Measurements from ENCODE around the gene SMPD1.
A peak's percentile ranks its signal among the peaks of the same experiment; 100 is the strongest.

SMPD1 gene

DNA sequence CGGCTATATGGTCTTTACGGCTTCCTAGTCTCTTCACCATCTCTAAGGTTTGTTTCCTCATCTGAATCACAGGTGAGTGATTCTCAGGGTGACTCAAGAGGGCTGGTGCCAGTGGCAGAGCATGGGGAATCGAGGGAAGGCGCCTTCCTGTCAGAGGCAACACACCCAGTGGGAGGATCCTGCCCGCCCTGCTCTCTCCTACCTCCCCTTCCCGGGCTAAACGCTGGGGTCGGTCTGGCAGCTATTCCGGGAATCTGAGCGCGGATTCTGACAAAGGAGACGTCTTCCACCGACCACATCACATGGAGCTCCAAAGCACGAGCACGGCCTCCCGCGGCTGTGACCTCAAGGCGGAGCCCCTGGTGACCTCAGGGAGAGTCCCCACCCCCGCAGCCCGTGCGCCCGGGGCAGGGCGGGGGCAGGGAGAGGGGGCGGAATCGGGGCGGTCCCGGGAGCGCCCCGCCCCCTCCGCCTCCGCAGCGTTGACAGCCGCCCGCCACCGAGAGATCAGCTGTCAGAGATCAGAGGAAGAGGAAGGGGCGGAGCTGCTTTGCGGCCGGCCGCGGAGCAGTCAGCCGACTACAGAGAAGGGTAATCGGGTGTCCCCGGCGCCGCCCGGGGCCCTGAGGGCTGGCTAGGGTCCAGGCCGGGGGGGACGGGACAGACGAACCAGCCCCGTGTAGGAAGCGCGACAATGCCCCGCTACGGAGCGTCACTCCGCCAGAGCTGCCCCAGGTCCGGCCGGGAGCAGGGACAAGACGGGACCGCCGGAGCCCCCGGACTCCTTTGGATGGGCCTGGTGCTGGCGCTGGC lies at the start of gene SMPD1:
Gene SMPD1 (plus strand): TSS at position 570 of the 813 bp plus-strand sequence. CDS start 125 bp downstream, at position 695.
- DNase-seq (ENCODE audit: low read depth in 1 of 2, low spot score in 1 of 2), result peak; percentile 85 to 87
- TF ChIP-seq JUND (IDR thresholded peaks at IDR 0.05; ENCODE audit: low read depth), result no peak
- in situ Hi-C loops (cut with HindIII; ENCODE audit: low pct_unique_long_range_greater_than_20kb, low sequenced_read_pairs), result no loop called here

DNA sequence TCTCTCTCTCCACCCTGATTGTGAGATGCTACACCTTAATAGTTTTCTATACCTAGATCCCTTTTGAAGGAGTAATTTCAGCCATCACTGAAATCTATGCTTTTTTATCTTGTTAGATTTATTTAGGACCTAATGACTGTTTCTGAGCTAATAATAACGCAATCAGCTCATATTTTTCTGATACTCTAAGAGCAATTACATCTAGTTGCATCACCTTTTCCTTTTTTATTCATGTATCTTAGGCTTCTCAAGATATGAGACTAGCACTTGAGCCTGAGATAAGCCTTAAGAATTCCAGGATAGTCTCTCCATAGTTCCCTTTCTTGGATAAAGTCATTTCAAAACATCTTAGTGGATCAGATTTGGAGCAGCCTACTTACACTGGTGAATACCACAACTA lies 44.9 kb upstream of the SMPD1 start:
- TF ChIP-seq JUND (IDR thresholded peaks at IDR 0.05; ENCODE audit: low read depth), result no peak
- in situ Hi-C loops (cut with HindIII; ENCODE audit: low pct_unique_long_range_greater_than_20kb, low sequenced_read_pairs), result no loop called here

DNA sequence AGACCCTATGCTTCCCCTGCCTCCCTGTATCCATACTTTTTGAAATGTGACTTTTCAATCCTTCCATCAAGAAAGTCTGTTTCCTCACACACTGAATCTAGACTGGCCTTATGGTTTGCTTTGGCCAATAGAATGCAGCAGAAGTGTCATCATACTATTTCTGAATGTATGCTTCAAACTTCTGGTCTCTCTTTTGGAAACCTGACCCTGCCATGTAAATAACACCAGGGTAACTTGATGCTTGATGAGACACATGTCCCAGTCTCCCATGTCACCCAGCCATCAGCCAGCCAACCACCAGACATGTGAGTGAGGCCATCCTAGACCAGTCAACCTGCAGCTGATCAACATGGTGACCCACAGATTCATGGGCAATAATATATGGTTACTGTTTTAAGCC lies 40.2 kb upstream of the SMPD1 start:
- DNase-seq (ENCODE audit: low read depth in 1 of 2, low spot score in 1 of 2), result no peak
- no peak for TF ChIP-seq JUND (IDR thresholded peaks at IDR 0.05; ENCODE audit: low read depth)
- in situ Hi-C loops (cut with HindIII; ENCODE audit: low pct_unique_long_range_greater_than_20kb, low sequenced_read_pairs), result no loop called here

More for the DNA sequence above, 44.9 kb upstream of the SMPD1 start:
- DNase-seq (ENCODE audit: low read depth in 1 of 2, low spot score in 1 of 2), result no peak

DNA sequence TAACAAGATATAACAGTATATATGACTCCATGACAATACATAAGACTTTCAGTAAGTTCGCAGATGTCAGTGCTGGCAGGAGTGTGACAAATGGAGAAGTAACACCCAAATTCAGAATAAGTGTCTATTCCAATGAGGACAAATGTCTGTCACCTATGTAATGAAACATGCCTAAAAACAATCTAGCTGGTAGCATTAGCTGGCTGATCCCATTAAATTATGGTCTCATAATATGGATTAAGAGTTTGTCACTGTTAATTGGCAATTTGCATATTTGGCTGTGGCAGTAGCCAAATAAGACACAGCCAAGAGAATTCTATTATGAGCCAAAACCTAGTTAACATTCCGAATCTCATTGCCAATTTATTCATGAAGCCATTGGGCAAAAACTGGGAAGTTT lies 39.8 kb upstream of the SMPD1 start:
- TF ChIP-seq JUND (IDR thresholded peaks at IDR 0.05; ENCODE audit: low read depth), result no peak
- in situ Hi-C loops (cut with HindIII; ENCODE audit: low pct_unique_long_range_greater_than_20kb, low sequenced_read_pairs), result no loop called here
- DNase-seq (ENCODE audit: low read depth in 1 of 2, low spot score in 1 of 2), result no peak

DNA sequence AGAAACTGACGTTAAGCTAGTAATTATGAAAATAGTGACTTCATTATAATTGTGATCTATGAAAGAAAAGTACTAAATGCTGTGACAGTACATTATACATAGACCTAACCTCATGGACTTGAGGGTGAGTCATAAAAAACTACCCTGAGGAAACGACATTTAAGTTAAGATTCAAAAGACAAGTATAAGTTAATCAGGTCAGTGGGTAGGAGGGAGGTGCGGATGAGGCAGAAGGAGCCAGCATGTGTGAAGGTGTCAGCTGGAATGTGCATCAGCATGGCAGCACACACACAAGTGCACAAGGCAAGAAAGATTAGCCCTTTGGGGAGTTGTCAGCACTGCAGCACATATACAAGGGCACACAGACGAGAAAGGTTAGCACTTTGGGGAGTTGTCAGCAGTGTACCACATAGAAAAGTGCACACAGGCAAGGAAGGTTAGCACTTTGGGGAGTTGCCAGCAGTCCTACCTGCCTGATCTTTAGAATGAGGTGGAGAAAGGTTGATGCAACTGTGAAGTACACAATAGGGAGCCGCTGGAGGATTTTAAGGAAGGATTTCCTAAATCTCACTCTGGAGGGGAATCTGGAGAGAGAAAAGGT lies 38.4 kb upstream of the SMPD1 start:
- no peak for DNase-seq (ENCODE audit: low read depth in 1 of 2, low spot score in 1 of 2)
- TF ChIP-seq JUND (IDR thresholded peaks at IDR 0.05; ENCODE audit: low read depth), result no peak
- in situ Hi-C loops (cut with HindIII; ENCODE audit: low pct_unique_long_range_greater_than_20kb, low sequenced_read_pairs), result no loop called here

DNA sequence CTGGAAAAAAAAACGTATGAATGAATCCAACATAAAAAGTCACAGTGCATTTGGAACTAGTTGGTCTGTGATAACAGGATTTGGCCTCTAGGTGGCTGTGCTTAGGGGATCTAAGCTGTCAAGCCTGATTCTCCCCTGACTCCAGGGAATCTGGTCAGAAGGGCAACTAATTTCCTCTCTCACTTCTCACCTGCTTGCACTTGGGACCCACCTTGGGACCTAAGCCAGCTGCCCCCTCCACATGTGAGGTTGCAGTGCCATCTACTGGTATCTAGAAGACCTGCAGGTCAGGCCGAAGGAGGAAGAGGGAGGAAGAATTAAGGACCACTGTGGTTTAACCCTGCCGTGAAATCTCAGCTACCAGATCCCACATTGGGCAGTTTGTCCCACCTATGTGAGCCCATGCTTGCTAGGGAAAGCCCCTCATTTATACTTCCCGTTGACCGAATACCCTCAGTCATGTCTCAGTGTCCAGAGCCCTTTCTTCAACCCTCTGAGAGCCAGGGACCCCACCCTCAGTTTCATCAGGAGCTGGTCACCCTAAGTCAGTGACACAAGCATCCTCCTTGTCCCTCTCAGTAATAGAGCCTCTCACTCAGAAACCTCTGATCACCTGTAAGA lies 36.8 kb upstream of the SMPD1 start:
- in situ Hi-C loops (cut with HindIII; ENCODE audit: low pct_unique_long_range_greater_than_20kb, low sequenced_read_pairs), result no loop called here
- DNase-seq (ENCODE audit: low read depth in 1 of 2, low spot score in 1 of 2), result peak; percentile 7 to 50
- TF ChIP-seq JUND (IDR thresholded peaks at IDR 0.05; ENCODE audit: low read depth), result no peak

DNA sequence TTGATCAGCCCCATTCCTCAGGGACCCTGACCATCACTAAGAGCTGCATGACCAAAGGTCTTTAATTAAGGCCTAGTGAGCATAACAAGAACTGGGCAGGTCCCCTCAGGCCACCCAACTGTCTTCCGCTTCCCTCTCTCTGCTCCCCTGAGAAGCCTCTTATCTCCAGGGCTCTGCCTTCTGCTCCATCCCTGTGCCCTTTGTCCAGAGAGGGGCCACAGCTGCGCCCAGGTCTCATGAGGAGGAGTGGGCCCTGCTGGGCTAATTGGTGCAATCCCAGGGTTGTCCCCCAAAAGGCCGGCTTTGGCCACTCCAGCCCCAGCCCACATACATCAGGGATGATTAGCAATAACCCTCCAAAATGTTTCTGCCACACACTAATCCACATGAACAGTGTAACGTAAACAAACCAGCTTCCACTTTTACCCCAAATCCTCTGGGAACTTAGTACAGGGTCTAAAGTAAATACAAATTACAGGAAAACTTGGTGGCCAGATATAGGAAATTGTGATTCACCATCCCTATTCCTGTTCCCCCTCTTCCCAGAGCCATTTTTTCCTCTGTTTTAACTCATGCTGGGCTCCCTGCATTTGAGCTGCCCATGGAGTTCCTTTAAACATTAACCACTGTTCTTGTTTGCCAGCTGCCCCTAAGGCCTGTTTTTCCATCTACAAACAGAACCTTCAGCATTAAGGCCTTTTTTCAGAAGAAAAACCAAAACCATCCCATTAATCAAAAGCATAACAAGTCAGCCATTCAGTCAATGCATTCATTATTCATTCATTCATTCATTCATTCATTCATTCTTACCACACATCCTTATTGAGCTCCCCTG lies 35.4 kb upstream of the SMPD1 start:
- DNase-seq (ENCODE audit: low read depth in 1 of 2, low spot score in 1 of 2), result no peak
- in situ Hi-C loops (cut with HindIII; ENCODE audit: low pct_unique_long_range_greater_than_20kb, low sequenced_read_pairs), result no loop called here

DNA sequence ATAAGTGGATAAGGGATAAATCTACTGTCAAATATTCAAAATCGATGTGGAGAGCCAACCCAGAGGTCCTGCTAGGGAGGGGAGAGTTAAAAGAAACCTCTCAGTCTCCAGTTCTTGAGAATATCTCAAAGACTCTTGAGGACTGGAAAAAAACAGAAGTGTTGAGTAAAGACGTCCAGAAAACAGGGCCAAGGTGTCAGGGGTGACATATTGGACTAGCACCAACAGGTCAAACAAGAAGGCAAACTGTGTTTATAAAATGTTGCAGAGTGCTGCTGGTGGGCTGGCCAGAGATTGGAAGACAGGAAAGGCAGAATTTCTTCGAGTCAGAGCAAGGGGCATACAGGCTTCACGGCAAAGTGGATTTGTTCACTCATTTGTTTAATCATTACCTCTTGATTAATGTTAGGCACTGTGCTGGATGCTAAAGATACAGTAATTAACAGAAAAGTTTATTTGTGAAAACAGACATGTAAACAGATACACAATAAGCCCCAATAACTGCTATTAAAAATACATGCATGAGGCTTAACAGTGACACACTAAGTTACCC lies 33.7 kb upstream of the SMPD1 start:
- no peak for DNase-seq (ENCODE audit: low read depth in 1 of 2, low spot score in 1 of 2)
- no peak for TF ChIP-seq JUND (IDR thresholded peaks at IDR 0.05; ENCODE audit: low read depth)
- in situ Hi-C loops (cut with HindIII; ENCODE audit: low pct_unique_long_range_greater_than_20kb, low sequenced_read_pairs), result no loop called here

More for the DNA sequence above, 35.4 kb upstream of the SMPD1 start:
- TF ChIP-seq JUND (IDR thresholded peaks at IDR 0.05; ENCODE audit: low read depth), result no peak

DNA sequence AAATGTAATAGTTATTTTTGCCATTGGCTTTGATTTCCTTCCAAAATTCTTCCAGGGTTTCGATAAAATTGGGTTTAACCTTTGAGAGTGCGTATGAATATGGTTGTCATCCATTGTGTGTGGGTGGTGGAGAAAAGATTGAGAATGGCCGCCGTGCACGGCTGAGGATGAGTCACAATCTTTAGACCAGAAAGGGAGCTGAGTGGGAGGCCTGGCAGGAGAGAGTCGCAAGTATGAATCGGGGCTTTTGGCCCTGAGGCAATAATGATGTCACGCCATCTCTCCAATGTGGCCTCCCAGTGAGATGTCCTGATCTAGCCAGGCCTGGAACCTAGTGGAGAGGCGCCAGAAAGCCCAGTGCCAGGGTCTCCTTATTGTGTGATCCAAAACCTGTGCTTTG lies 33.1 kb upstream of the SMPD1 start:
- DNase-seq (ENCODE audit: low read depth in 1 of 2, low spot score in 1 of 2), result no peak
- no peak for TF ChIP-seq JUND (IDR thresholded peaks at IDR 0.05; ENCODE audit: low read depth)
- in situ Hi-C loops (cut with HindIII; ENCODE audit: low pct_unique_long_range_greater_than_20kb, low sequenced_read_pairs), result no loop called here

DNA sequence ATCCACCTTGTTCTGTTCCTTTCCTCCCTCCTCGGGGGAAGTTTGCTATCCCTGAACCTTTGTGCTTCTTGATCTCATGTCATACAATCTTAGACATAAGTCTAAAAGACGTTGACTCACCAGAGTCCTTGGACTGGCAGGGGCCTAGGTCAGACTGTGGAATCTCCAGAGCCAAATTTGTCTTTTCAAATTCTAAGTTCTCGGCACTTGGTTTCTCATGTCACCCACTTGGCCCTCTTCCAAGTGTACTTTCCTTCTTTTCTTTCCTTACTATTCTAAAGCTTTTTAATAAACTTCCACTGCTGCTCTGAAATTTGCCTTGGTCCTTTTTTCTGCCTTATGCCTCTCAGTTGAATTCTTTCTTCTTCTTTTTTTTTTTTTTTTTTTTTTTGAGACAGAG lies 30.1 kb upstream of the SMPD1 start:
- no peak for TF ChIP-seq JUND (IDR thresholded peaks at IDR 0.05; ENCODE audit: low read depth)
- DNase-seq (ENCODE audit: low read depth in 1 of 2, low spot score in 1 of 2), result no peak
- in situ Hi-C loops (cut with HindIII; ENCODE audit: low pct_unique_long_range_greater_than_20kb, low sequenced_read_pairs), result no loop called here

DNA sequence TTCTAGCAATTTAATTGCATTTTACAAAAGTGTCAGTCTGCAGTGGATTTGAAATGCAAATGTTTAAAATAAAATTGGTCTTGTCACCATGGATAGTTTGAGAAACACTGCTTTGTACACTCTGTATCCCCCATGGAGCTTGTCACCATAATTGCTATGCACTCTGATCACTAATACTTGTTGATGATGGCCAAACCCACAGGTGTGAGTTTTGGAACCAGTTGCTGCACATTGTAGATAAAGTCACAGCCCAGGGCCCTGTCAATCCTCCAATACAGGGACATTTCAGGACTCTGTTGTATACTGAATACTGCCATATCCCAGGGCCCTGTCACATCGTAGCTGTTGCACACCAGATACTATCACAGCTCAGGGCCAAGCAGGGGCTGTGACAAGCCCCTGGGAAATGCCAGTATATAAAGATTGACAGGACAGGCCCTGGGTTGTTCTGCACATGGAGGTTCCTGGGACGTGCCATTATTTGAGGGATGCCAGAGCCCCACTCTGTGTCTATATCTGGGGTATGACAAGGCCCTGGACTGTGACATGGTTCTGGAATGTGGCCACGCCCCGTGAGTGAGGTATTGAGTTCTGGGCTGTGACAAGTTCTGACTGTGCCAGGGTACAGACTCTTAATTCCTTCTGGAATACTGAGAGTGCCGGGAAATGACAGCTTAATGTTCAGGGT lies 27.9 kb upstream of the SMPD1 start:
- DNase-seq (ENCODE audit: low read depth in 1 of 2, low spot score in 1 of 2), result no peak
- TF ChIP-seq JUND (IDR thresholded peaks at IDR 0.05; ENCODE audit: low read depth), result no peak
- in situ Hi-C loops (cut with HindIII; ENCODE audit: low pct_unique_long_range_greater_than_20kb, low sequenced_read_pairs), result no loop called here

Data from T47D (cell line).